GM18505 (cell line): ENCODE results near the gene FXYD7.

ENCODE experiments used
- ATAC-seq: cut with Tn5 transposase; IDR thresholded peaks from one replicate; pipeline ENCODE4 v1.9.1; 2021; ENCODE audit not compliant: unreplicated experiment
- POLR2A ChIP-seq: IDR thresholded peaks from 4 replicates; pipeline ENCODE4 v1.6.1; 2011; ENCODE audit warnings: borderline replicate concordance; ENCODE audit not compliant: insufficient read depth, insufficient read length; ENCODE audit errors: extremely low read depth

The FXYD7 gene

GRCh38 chr19:35165200-35166058 lies 22.4 kb downstream of the FXYD7 start:
- no peak for ATAC-seq
- TF ChIP-seq POLR2A, result no peak

GRCh38 chr19:35166100-35167063 lies 23.3 kb downstream of the FXYD7 start:
- TF ChIP-seq POLR2A, result no peak
- ATAC-seq, result no peak

GRCh38 chr19:35167251-35168119 lies 24.4 kb downstream of the FXYD7 start:
- no peak for TF ChIP-seq POLR2A
- ATAC-seq, result no peak

GRCh38 chr19:35168196-35168595 lies 25.1 kb downstream of the FXYD7 start:
- no peak for TF ChIP-seq POLR2A
- no peak for ATAC-seq

- no peak for TF ChIP-seq POLR2A
- ATAC-seq, result no peak
Measured at GRCh38 chr19:35169221-35169995, 26.4 kb downstream of the FXYD7 start.

- ATAC-seq, result no peak
- TF ChIP-seq POLR2A, result no peak
Measured at GRCh38 chr19:35170359-35171061, 27.5 kb downstream of the FXYD7 start.

- ATAC-seq, result no peak
- no peak for TF ChIP-seq POLR2A
Measured at GRCh38 chr19:35171730-35172129, 28.7 kb downstream of the FXYD7 start.

GRCh38 chr19:35174226-35174625 lies 31.2 kb downstream of the FXYD7 start:
- ATAC-seq, result no peak

GRCh38 chr19:35176181-35176570 lies 33.1 kb downstream of the FXYD7 start:
- no peak for ATAC-seq
- TF ChIP-seq POLR2A, result no peak

More at GRCh38 chr19:35174226-35174625, 31.2 kb downstream of the FXYD7 start:
- no peak for TF ChIP-seq POLR2A

- ATAC-seq, result no peak
- TF ChIP-seq POLR2A, result no peak
Measured at GRCh38 chr19:35177377-35178274, 34.6 kb downstream of the FXYD7 start.

GRCh38 chr19:35178701-35179100 lies 35.6 kb downstream of the FXYD7 start:
- TF ChIP-seq POLR2A, result no peak
- ATAC-seq, result no peak
